Metanephros (tissue), 1 donor: ENCODE data around the gene CAPN12. TPM values are rescaled to one million over a fixed set of nuclear protein-coding genes. Genes with fewer than 3 reads are reported as not detected.

Experiments
- total RNA-seq: library from RNA; depleted of rRNA; stranded (reverse); fragments of >200 nt; gene quantifications from one replicate; pipeline ENCODE4 v1.2.3, GENCODE V29; 2014

The CAPN12 gene
- total RNA-seq: 12.4 TPM

GRCh38 chr19:38744298-38744681 lies at the start of gene CAPN12:
TSS of gene CAPN12 (minus strand) at chr19:38744474. CDS start at chr19:38744165, 309 bp downstream.

GRCh38 chr19:38788478-38789243 lies 44.4 kb upstream of the CAPN12 start, which contains the start of gene LGALS7B:
TSS of gene LGALS7B (plus strand) at chr19:38789200. CDS start at chr19:38789227, 27 bp downstream.

GRCh38 chr19:38773469-38774177 lies 29.3 kb upstream of the CAPN12 start, which contains the start of gene LGALS7:
TSS of gene LGALS7 (minus strand) at chr19:38773517. CDS start at chr19:38773492, 25 bp downstream.

Other genes starting within 250 kb of the CAPN12 start
- gene MAP4K1, start 126.5 kb downstream of the CAPN12 start, total RNA-seq: 2.7 TPM
- 268 TPM for gene EIF3K, start 125.3 kb downstream of the CAPN12 start, total RNA-seq
- 294 TPM for gene ACTN4, start 96.8 kb downstream of the CAPN12 start, total RNA-seq
- not detected for gene LGALS7, start 29.0 kb upstream of the CAPN12 start, total RNA-seq
- gene LGALS7B, start 44.7 kb upstream of the CAPN12 start, total RNA-seq: 1.2 TPM
- 0.53 TPM for gene LGALS4, start 68.5 kb upstream of the CAPN12 start, total RNA-seq
- gene ECH1, start 87.3 kb upstream of the CAPN12 start, total RNA-seq: 96.1 TPM
- gene HNRNPL, start 105.5 kb upstream of the CAPN12 start, total RNA-seq: 311 TPM
- 10.0 TPM for gene RINL, start 133.8 kb upstream of the CAPN12 start, total RNA-seq
- gene SIRT2, start 155.1 kb upstream of the CAPN12 start, total RNA-seq: 58.4 TPM
- 11.9 TPM for gene NFKBIB, start 155.5 kb upstream of the CAPN12 start, total RNA-seq
- 0.29 TPM for gene CCER2, start 167.7 kb upstream of the CAPN12 start, total RNA-seq
- 33.7 TPM for gene SARS2, start 186.3 kb upstream of the CAPN12 start, total RNA-seq
- 33.2 TPM for gene MRPS12, start 186.5 kb upstream of the CAPN12 start, total RNA-seq
- gene FBXO17, start 231.3 kb upstream of the CAPN12 start, total RNA-seq: 67.2 TPM